Ovary (tissue), 3 donors: Measurements from ENCODE around the gene ZP1.

Experiments used
- EP300 ChIP-seq: sonication (generic); formaldehyde crosslinking; IDR thresholded peaks from one replicate; pipeline ENCODE4 v1.6.1; 2017; ENCODE audit warnings: antibody characterized with exemption
- POLR2A ChIP-seq: fragments of 450-650 bp; IDR thresholded peaks from one replicate; pipeline ENCODE4 v1.6.1; 2017; ENCODE audit warnings: antibody characterized with exemption, mild to moderate bottlenecking, moderate library complexity
- TF ChIP-seq, protein P1 (sequence below), 3 donors: fragments of 450-650 bp in 2 of 3; fragments of 200-600 bp in 1 of 3; IDR thresholded peaks; one replicate each; pipeline versions ENCODE4 v1.5.1 to v1.8.0; 2016 to 2022; ENCODE audit warnings: antibody characterized with exemption in 3 of 3, mild to moderate bottlenecking in 1 of 3
- donor health status: DM: no; HTN: no; CAD: no.

DNA sequence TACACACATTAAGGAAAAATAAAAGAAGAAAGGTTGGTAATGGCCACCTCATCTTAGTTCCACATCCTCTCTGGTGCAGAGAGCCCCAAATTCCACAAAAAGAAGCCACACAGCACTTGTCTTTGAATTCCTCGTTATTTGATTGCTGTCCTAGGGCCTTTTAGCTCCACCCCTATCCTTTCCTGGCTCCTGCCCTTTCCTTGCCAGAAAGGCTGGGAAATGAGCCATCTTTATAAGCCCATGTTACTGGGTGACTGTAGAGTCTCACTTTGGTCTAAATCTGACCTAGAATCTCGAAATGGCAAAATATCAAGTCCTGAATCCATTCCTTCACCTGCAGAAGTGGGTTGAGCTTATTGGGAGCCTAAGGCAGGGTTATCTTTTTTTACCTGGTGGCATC lies 52.6 kb downstream of the ZP1 start:
- TF ChIP-seq, protein P1, sequence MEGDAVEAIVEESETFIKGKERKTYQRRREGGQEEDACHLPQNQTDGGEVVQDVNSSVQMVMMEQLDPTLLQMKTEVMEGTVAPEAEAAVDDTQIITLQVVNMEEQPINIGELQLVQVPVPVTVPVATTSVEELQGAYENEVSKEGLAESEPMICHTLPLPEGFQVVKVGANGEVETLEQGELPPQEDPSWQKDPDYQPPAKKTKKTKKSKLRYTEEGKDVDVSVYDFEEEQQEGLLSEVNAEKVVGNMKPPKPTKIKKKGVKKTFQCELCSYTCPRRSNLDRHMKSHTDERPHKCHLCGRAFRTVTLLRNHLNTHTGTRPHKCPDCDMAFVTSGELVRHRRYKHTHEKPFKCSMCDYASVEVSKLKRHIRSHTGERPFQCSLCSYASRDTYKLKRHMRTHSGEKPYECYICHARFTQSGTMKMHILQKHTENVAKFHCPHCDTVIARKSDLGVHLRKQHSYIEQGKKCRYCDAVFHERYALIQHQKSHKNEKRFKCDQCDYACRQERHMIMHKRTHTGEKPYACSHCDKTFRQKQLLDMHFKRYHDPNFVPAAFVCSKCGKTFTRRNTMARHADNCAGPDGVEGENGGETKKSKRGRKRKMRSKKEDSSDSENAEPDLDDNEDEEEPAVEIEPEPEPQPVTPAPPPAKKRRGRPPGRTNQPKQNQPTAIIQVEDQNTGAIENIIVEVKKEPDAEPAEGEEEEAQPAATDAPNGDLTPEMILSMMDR (IDR thresholded peaks at IDR 0.05), result no peak
- TF ChIP-seq EP300 (no peak), POLR2A (no peak)
